HG02588 (cell line): ENCODE data around the gene VCL.
"Not testable (repeated sequence)": the region's sequence is repeated elsewhere in the genome, so short reads cannot be mapped to it uniquely, and the experiment has no call there.

Experiments
- ATAC-seq: cut with Tn5 transposase; IDR thresholded peaks from one replicate; pipeline ENCODE4 v1.9.1; 2021; ENCODE audit warnings: mild to moderate bottlenecking, moderate library complexity; ENCODE audit not compliant: unreplicated experiment

Gene VCL

GRCh38 chr10:74103560-74104258 lies 105.8 kb downstream of the VCL start:
- no peak for ATAC-seq

- ATAC-seq: no peak
These were observed 106.6 kb downstream of the VCL start for GRCh38 chr10:74104480-74104879.

GRCh38 chr10:74104996-74105395 lies 107.1 kb downstream of the VCL start:
- ATAC-seq: no peak

- ATAC-seq: no peak
These were observed 109.5 kb downstream of the VCL start for GRCh38 chr10:74107391-74107790.

DNA sequence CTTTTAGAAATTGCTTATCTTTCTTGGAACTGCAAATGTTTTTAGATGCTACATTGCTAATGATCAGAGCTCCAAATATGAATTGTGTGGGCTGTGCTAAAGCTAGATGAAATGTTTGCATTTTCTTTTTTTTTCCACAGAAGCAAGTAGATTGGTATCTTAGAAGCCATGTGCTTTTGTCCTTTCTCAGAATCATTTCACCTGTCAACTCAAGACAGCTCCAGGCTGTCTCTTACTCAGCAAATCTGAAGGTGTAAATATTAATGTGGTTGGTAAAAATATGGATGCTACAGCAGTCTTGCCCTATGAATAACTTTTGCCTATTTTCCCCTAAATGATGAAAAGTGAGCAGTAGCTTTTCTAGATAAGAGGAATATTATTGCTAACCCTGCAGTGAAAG lies 111.5 kb downstream of the VCL start:
- ATAC-seq: no peak

- no peak for ATAC-seq
These were observed 112.2 kb downstream of the VCL start for GRCh38 chr10:74110120-74110519.

DNA sequence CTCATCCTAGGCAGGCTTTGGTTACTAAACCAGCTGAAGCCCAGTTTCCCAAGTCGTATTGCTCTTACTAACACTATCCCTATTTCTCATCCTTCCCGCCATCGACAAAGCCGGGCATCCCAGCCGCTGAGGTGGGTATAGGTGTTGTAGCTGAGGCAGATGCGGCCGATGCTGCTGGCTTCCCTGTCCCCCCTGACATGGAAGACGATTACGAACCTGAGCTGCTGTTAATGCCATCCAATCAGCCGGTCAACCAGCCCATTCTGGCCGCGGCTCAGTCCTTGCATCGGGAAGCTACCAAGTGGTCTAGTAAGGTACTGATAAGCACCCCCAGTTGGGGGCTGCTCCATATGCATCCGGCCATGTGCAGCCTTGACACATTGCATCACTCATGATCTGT lies 113.9 kb downstream of the VCL start:
- no peak for ATAC-seq

- no peak for ATAC-seq
These were observed 115.6 kb downstream of the VCL start for GRCh38 chr10:74113546-74113945.

- ATAC-seq: no peak
These were observed 116.1 kb downstream of the VCL start for GRCh38 chr10:74114041-74114448.

- ATAC-seq: no peak
These were observed 119.8 kb downstream of the VCL start for GRCh38 chr10:74117738-74118137.

- ATAC-seq: no peak
These were observed 120.9 kb downstream of the VCL start for GRCh38 chr10:74118804-74119203.

DNA sequence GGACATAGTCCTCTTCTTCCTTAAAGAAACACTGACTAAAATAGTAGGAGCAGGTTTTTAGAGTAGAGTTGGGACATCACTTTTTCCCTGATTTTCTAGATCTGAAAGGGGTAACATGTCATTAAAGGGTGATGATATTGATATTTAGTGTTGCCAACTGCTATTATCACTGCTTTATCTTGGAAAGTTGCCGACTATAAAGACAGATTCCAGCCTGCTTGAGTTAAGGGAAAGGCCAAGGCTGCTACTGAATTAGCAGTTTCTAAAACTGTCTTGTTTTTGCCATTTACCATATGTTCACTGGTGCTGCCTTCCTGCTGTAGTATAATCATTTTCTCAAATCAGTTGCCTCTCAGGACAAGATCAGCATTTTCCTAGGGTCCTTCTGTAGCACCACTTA lies 123.0 kb downstream of the VCL start:
- ATAC-seq: no peak

- ATAC-seq: no peak
These were observed 123.5 kb downstream of the VCL start for GRCh38 chr10:74121368-74121767.

DNA sequence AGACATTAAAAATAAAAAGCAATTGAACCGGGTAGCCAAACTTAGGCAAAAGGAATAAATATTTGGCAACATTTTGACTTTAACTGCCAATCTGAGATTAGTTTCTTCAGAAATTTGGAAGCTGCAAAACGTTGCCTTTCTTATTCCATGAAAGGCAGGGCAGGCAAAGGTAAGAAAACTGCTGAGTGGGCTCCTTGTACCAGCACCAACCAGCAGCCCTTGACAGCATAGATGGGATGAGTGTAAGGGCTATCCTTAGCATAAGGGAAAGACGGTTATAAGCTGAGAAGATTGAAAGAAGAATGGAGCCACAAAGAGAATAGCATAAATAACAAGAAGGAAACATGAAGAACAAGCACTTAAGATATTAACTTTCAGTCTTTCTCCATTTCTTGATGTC lies 124.1 kb downstream of the VCL start:
- ATAC-seq: no peak

- no peak for ATAC-seq
These were observed 125.2 kb downstream of the VCL start for GRCh38 chr10:74123081-74123480.

DNA sequence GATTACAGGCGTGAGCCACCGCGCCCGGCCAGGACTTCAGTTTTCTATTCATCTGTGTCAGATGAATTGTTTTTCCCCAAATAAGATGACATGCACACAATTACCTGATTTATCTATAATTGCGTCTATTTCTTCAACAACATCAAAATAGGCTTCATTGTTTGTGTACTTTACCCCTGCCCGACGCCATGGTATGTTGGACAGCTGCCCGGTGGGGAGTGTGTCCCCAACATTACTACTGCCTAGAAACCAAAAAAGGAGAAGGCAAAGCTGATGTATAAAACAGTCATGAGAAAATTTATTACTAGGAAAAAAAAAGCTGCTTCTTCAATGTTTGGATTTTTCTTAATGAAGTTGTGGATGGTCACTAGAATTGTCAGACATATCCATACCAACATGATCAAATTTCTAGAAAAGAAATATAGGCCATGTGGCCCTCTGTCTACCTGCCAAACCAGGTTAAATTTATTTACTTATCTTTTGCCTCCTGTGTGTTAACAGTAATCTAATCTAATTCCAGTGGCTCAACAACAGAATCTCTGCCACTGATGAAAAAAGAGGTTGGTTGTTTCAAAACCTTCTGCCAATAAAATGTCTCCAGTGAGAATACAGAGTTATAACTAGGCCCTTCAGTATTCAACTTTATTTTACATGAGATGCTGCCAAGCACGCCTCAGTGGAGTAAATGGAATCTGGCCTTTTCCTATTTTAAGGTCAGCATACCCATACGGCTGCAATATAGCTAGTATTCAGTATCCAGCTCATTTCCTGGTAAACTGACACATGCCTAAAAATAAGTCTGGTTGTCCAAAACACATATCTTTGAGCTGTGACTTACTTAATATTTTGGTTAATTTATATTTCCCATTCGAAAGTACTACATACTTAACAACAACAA lies 136.3 kb downstream of the VCL start:
- ATAC-seq: no peak

DNA sequence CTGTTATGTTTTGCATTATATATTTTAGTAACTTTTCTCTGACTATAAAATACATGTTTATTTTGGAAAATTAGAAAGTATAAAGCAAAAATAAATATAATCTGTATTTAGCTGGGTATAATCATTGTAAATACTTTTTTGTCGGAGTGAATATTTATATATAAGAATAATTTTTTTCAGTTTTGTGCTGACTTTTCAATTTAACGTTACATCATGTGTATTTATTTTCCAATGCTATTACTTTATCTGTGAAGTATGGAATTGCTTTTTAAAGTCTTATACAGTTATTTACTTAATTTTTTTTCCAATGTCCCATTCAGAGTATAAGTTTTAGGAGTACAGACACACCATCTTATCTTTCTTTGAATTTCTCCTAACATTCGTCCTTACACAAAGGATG lies 137.5 kb downstream of the VCL start:
- ATAC-seq: no peak

DNA sequence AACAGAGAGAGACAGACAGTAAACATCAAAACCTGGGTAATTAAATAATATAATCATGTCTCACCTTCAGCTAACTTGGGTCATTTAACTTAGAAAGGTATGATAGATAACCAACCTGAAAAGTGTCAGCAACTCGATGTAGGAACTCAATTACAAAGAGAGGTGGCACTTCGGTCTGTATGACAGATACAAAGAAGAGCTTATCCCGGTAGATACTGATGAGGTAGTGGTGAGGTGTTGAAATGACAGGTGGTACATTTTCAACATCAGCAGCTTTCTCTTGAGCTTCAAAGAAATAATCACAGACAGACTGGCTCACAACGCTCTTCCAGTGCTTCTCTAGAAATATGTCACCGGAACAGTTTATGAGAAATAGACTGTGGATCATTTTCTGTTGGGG lies 140.1 kb downstream of the VCL start:
- ATAC-seq: no peak

- not testable (repeated sequence) for ATAC-seq
These were observed 140.7 kb downstream of the VCL start for GRCh38 chr10:74138596-74138995.

- no peak for ATAC-seq
These were observed 142.1 kb downstream of the VCL start for GRCh38 chr10:74139981-74140380.

GRCh38 chr10:74140553-74140952 lies 142.6 kb downstream of the VCL start:
- ATAC-seq: no peak

- no peak for ATAC-seq
These were observed 147.2 kb downstream of the VCL start for GRCh38 chr10:74145133-74145532.
